HEK293 (cell line): ENCODE data around the gene ZNF106.

Source experiments
- CTCF ChIP-seq: fragments of 450-650 bp; formaldehyde crosslinking; IDR thresholded peaks from 2 replicates; pipeline ENCODE4 v1.5.1; 2016; ENCODE audit warnings: missing biosample characterization, missing genetic modification characterization
- HOXD13 ChIP-seq: sonication (generic); formaldehyde crosslinking; IDR thresholded peaks from 2 replicates; pipeline ENCODE4 v1.8.0; 2022; ENCODE audit warnings: missing genetic modification reagents, borderline replicate concordance
- OVOL3 ChIP-seq: fragments of 450-650 bp; formaldehyde crosslinking; IDR thresholded peaks from 2 replicates; pipeline ENCODE4 v1.5.1; 2016; ENCODE audit warnings: missing biosample characterization, missing genetic modification characterization
- PRDM1 ChIP-seq: fragments of 450-650 bp; formaldehyde crosslinking; IDR thresholded peaks from 2 replicates; pipeline ENCODE4; 2016; ENCODE audit warnings: missing biosample characterization, missing genetic modification characterization
- ZBTB7A ChIP-seq: fragments of 450-650 bp; formaldehyde crosslinking; IDR thresholded peaks from 2 replicates; pipeline ENCODE4 v1.5.1; 2016; ENCODE audit warnings: low read depth, missing biosample characterization, missing genetic modification characterization
- ZNF274 ChIP-seq, 2 experiments: fragments of 200-500 bp in 1 of 2; fragments of 450-650 bp in 1 of 2; sonication (Bioruptor generic) in 1 of 2; formaldehyde crosslinking in 1 of 2; IDR thresholded peaks; 2 replicates each; pipeline versions ENCODE4 v1.5.1 to v1.6.1; 2014 to 2016; ENCODE audit warnings: borderline replicate concordance in 1 of 2, inconsistent platforms in 1 of 2, low read length in 1 of 2, missing biosample characterization in 1 of 2, missing genetic modification characterization in 1 of 2
- ZNF292 ChIP-seq: fragments of 450-650 bp; formaldehyde crosslinking; IDR thresholded peaks from 2 replicates; pipeline ENCODE4 v1.5.1; 2016; ENCODE audit warnings: low read depth, missing biosample characterization, missing genetic modification characterization, borderline replicate concordance
- ZNF513 ChIP-seq: fragments of 450-650 bp; IDR thresholded peaks from 2 replicates; pipeline ENCODE4 v1.5.1; 2018; ENCODE audit warnings: missing biosample characterization, missing genetic modification characterization
- ZNF677 ChIP-seq: fragments of 450-650 bp; IDR thresholded peaks from 2 replicates; pipeline ENCODE4 v1.5.0; 2018; ENCODE audit warnings: missing biosample characterization, mild to moderate bottlenecking, missing genetic modification characterization, moderate library complexity

DNA sequence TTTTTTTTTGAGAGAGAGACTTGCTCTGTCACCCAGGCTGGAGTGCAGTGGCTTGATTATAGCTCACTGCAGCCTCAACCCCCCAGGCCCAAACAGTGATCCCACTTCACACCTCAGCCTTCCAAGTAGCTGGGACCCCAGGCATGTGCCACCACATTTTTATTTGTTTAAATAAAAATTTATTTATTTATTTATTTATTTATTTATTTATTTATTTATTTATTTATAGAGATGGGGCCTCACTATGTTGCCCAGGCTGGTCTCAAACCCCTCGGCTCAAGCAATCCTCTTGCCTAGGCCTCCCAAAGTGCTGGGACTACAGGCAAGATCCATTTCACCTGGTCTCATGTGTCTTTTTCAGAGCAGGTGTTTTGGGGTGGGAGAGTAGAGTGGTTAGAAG, 116.1 kb downstream of the ZNF106 start:
- no peak for TF ChIP-seq HOXD13 (CRISPR knock-in tag)
- TF ChIP-seq ZBTB7A (tag by site-specific recombination): no peak
- TF ChIP-seq CTCF (tag by site-specific recombination): no peak
- no peak for TF ChIP-seq PRDM1 (tag by site-specific recombination)
- TF ChIP-seq OVOL3 (tag by site-specific recombination): no peak
- no peak for TF ChIP-seq ZNF513 (tag by site-specific recombination)
- TF ChIP-seq ZNF292: no peak
- no peak for TF ChIP-seq ZNF677 (tag by site-specific recombination)
- TF ChIP-seq ZNF274 (IDR thresholded peaks at IDR 0.05; ENCODE audit: low read length): no peak
- no peak for TF ChIP-seq ZNF274 (tag by site-specific recombination; IDR thresholded peaks at IDR 0.05; ENCODE audit: borderline replicate concordance)
